ENCODE data around the gene RFX2.

DNA sequence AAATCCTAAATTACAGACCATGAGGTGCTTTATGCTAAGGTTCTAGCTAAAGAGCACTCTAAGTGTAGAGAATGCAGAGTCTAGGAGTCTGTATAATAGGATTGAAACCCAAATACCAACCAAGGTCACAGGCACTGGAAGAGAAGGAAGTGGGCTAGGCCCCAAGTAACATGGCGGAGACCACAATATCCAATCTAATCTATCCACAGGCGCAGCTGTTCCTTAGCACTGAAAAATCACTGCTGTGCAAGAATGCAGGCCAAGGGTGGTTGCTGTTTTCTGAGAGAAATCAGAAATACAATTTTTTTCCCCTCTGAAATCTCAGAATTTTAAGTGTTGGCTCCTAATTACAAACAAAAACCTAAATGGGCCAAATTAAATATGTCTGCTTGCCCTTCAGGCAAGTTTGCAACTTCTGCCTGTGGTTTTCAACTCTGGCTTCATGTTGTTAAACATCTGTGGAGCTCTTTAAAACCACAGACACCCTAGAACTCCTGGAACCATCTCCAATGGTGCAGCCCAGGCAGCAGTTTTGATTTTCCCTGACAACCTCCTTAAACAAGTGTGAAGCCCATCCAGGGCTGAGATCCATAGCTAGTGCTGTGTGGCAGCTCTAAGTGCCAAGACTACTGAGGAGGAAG is 138.5 kb downstream of the RFX2 start:
- no peak for TF ChIP-seq CTCF (IDR thresholded peaks at IDR 0.05; ENCODE audit: insufficient read depth, low read depth, low read length)
- no peak for TF ChIP-seq EZH2 (IDR thresholded peaks at IDR 0.05; ENCODE audit: insufficient read depth, low read length)
